Germinal center (tissue), 1 donor: ENCODE measurements around the gene ATP6V0E1.

Source experiments
- DNase-seq: peaks from one replicate; pipeline ENCODE4 v3.0.0; 2012; ENCODE audit warnings: mixed read lengths, low spot score

ATP6V0E1 gene

DNA sequence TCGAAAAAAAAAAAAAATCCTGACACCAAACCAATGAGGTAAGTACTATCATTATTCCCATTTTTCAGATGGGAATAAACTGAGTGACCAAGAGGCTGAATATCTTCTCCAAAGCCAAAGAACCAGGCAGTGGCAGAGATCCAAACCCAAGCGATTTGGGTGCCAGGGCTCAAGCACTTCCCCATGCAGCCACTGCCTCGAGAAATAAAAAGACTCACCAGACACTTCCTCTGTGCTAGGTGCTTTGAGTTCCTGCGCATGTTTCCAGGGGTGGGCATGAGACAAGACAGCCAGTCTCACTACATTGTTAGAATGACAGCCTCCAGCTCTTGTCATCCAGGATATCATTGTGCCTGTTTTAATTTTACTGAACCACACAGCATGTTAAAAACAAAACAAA is 26.6 kb upstream of the ATP6V0E1 start:
- no peak for DNase-seq

DNA sequence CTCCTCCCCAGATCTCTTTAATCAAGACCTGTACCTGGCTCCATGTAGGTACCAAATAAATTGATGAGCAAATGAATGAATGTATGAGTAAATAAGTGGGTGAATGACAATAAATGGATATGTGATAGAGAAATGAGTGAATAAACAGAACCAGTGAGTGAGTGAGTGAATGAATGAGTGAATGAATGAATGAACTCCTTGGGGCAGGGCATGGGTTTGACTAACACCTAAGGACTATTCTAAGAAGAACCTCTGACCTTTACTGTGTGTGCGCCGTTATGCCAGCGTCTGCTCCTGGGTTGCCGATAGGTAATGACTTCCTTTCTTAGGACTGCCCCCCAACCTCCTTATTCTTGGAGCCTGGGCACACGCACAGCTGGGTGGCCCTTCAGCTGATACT is 26.1 kb upstream of the ATP6V0E1 start:
- DNase-seq, result no peak

DNA sequence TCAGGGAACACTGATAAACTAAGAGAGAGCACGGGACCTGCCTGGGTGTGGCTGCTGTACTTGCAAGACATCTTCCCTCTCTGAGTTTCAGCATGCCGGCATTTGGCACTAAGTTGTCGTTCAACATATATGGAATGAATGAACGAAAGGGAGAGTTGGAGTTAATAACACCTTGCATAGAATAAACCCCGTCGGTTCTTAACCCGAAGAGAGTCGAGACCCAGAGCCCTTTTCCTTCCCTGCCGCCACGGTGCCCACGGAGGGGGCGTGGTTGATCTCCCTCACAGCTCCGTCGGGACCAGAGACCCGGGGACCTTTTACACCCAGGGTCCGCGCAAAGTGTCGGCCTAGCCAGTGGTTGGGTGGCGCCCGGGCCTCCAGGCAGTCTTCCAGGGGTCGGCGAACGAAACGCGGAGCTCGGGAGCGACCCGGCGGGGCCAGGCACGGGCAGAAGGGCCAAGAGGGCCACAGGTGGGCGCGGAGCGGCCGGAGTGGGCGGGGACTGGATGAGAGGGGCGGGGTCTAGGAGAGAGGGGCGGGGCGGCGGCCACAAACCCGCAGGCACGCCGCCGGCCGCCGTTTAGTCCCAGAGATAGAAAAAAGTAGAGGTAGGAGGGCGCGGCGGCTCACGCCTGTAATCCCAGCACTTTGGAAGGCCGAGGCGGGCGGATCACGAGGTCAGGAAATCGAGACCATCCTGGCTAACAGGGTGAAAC is 25.1 kb upstream of the ATP6V0E1 start:
- DNase-seq, result peak; percentile 90

DNA sequence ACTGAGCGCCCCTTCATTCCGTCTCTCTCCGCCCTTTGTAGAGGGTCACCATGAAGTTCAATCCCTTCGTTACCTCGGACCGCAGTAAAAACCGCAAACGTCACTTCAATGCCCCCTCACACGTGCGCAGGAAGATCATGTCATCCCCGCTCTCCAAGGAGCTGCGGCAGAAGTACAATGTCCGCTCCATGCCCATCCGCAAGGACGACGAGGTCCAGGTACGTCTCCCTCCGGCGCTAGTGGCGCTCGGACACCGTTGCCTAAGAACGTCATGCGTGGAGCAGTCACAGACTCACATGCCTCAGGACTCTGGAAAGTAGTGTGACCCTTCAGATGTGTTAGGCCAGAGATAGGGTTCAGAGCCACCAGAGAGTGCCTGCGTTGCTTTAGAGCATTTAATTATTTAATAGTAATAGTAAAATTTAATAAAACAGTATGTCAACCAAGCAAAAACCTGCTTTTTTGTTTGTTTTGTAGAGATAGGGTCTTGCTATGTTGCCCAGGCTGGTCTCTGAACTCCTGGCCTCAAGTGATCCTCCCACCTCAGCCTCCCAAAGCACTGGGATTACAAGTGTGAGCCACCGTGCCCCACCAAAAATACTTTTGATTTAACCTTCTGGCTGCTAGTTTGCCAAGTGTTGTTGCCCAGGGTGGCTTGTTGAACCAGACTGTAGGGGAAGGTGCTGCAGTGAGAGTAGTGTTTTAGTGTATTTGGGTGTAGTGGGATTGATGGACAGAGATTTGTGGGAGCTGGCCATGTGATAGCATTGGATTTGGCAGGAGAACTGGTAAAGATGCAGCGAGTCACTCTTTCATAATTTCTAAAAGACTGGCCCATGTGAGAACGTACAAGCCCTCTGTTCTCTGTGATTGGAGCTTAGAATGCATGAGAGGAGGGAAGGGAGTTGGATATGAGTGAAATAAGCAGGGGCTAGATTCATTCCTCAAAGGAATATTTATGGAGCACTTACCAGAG is 23.5 kb upstream of the ATP6V0E1 start:
- no peak for DNase-seq

DNA sequence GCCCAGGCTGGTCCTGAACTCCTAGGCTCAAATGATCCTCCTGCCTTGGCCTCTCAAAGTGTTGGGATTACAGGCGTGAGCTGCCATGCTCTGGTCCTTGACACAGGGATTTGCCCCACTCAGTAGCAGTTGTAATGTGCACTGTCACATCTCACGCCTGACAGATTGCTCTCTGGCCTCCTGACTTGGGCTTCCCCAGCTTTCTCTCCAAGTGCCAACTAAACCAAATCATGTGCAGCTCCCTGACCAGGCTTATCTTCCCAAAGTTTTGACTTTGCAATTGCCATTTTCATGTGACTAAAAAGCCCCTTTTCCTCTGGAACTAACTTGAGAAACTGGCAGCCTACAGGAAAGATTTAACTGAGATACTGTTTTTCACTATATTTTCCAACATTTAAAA is 13.7 kb upstream of the ATP6V0E1 start:
- no peak for DNase-seq

DNA sequence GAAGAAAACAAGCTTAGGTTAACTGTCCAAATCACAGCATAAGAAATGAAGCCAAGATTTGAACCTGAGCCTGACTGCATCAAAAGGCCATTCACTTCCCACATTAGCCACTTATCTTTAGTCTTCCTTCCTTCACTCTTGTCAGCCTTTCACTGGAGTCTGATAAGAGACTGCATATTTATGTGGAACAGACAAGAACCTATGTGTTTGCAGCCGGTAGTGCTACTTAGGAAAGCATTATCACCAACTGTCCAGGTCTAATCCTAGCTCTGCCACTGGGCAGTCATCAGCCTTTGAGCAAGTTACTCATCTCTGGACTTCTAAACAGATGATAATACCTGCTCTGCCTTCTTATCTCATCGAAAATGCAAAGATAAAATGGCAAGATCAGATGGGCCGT is 12.1 kb upstream of the ATP6V0E1 start:
- DNase-seq, result no peak

DNA sequence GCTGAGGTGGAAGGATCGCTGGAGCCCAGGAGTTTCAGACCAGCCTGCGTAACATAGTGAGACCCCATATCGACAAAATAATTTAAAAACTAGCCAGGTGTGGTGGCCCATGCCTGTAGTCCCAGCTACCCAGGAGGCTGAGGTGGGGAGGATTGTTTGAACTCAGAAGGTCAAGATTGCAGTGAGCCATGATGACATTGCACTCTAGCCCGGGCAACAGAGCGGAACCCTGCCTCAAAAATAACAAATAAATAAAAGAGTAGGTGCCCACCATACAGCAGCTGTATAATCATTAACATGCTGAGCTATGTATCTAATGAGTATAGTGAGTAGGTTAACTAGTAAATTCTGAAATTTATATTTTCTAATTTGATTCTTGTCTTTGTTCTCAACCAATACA is 11.0 kb upstream of the ATP6V0E1 start:
- DNase-seq, result no peak

DNA sequence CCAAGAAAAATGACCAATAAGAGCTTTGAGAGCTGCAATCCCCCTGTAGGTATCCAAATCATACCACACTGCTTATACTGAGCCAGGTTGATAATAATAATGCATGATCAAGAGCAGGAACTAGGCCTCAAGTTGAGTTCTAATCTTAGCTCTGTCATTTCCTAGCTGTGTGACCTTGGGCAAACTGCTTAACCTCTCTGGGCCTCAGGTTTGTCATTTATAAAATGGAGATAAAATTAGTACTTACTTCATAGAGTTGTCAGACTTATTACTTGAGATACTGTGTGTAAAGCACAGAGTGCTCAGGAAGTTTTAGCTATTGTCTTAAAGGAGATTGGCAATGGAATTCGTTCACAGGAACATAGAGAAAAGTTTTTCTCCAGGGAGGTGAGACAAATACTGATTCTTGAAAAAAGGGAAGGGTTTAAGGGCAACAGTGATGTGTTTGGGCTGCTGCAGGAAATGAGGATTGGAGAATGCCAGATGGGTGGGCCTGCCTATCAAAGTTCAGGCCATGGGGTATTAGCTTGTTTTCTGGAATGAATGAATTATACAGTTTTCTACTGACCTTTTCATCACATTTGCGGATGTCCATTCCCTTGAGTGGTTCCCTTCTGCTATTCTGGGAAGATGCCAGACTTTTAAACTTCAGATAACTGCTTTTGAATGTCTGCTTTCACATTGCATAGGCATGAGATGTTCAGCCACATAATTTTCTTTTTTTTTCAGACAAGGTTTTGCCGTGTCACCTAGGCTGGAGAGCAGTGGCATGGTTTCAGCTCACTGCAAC is 10.2 kb upstream of the ATP6V0E1 start:
- DNase-seq, result no peak

DNA sequence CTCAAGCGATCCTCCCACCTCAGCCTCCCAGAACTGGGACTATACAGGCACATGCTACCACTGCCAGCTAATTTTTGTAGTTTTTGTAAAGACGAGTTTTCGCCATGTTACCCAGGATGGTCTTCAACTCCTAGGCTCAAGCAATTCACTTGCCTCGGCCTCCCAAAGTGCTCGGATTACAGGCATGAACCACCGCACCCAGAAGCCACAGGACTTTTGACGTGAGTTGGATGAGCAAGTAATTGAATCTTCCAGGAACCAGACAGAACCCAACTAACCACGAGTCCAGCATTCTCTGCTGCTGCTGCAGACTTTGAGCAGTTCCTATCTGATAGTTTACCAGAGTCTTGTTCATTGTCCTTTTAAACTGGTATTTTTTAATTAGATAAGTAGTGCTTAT is 9.6 kb upstream of the ATP6V0E1 start:
- DNase-seq, result no peak

DNA sequence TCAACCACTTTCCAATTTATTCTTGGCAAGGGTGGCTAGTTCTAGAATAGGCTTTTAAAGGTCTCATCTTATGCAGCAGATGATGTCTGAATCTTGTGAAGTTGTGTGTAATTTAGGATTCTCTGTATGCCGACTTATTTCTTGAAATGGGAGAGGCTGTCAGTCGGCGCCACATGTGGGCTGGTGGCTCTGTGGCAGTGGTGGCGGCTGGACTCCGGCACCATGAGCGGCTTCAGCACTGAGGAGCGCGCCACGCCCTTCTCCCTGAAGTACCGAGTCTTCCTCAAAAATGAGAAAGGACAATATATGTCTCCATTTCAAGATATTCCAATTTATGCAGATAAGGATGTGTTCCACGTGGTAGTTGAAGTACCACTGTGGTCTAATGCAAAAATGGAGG is 8.3 kb upstream of the ATP6V0E1 start:
- DNase-seq, result no peak

DNA sequence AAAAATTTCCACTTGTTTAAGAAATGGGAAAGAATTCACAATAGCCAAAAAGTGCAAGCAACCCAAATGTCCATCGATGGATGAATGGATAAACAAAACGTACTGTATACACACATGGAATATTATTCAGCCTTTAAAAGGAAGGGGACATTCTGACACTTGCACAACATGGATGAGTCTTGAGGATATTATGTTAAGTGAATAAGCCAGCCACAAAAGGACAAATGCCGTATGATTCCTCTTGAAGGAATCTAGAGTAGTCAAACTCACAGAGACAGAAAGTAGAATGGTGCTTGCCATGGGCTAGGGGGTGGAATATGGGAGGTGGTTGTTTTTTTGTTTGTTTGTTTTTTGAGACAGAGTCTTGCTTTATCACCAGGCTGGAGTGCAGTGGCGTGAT is 3.8 kb upstream of the ATP6V0E1 start:
- DNase-seq, result no peak

DNA sequence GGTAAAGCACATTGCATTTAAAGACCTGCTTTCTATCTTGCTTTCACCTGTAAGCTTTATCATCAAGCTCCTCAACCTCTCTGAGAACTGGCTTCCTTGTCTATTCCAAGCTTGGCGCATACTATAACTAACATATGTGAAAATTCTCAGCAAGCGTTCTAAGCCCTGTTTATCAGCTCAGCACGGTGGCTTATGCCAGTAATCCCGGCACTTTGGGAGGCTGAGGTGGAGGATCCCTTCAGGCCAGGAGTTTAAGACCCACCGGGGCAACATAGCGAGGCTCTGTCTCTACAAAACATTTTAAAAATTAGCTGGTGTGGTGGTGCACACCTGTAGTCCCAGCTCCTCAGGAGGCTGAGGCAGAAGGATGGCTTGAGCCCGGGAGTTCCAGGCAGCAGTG is 1.6 kb upstream of the ATP6V0E1 start:
- DNase-seq, result no peak

DNA sequence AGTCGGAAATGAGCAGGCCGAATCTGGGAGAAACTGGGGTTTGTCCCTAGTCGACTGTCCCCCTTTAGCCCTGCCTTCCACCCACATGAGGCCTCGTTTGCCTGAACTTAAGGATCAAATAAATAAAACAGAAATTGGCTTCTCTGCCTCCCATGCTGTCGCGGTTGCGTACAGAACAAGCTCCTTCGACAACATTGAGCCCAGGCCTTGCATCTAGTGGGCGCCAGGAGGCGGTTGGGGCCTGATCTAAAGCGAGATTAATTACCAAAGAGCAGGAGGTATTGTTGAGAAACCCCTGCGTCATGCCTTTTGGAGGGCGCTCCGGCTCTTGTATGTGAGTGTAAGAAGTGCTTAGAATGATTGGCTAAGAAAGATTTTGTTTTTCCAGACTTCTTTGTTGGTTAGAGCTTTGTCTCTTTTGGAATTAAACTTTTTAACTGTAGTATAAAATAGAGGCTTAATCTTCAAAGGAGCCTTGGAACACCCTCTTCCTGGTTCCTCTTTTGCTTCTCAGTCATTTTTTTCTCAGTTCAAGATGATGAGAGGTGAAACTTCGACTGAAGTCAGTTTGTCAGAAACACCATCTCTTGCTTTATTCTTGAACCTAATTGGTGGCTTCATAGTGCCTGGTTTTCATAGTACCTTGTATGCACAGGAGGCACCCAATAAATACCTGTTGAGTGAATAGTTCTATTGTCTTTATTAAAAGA is 828 bp downstream of the ATP6V0E1 start:
- DNase-seq, result peak; percentile 76

DNA sequence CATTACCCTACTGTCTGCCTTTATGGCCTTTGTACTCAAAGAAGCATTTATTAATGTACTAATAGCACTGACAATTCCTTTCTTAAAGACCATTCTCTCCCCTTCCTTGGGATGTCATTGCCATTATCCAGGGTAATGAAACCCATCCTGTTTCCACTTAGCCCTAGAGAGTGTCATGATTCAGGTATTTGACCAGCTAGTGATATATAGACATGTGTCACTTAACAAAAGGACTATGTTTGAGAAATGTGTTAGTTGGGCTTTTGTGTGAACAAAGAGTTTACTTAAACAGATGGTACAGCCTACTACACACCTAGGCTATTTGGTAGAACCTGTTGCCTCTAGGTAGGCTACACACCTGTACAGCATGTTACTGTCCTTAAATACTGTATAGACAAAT is 2.0 kb downstream of the ATP6V0E1 start:
- no peak for DNase-seq

DNA sequence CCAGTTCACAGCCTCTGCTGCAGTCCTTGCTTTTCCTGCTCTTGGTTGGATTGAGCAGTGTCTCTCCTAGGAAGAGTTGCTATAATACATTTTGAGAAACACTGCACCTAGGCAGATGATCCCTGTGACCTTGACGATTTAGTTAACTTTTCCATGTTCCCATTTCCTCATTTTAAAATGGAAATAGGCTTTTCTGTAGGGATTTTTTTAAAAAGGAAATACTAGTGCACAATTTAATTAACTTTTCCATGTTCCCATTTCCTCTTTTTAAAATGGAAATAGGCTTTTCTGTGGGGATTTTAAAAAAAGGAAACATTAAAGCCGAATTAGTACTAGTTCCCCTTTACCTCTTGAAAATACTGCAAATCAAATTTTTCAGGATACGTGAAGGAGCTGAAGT is 4.7 kb downstream of the ATP6V0E1 start:
- DNase-seq, result no peak

DNA sequence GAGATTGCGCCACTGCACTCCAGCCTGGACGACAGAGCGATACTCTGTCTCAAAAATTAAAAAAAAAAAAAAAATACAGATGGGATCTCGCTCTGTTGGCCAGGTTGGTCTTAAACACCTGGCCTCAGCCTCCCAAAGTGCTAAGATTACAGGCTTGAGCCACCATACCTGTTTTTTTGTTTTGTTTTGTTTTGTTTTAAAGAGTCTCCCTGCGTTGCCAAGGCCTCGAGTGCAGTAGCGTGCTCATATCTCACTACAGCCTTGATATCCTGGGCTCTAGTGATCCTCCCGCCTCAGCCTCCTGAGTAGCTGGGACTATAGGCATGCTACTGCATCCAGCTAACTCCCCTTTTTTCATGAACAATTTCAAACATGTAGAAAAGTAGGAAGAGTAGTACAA is 7.2 kb downstream of the ATP6V0E1 start:
- DNase-seq, result no peak

DNA sequence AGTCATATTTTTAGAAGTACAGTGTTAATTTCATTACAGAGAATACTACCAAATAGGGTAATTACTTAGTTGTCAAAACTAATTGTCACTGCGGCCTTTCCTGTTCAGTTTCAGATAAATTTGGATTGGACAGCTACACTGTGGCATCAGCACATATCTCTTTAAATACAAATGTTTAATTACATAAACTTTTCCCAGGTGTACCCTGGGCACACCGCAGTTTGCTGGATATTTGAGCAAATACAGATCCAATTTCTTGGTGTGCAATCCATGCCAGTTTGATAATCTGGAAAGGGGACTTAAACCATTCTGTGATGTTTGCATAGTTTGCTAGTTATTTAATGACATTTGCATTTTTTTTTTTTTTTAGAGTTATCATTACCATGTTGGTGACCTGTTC is 10.8 kb downstream of the ATP6V0E1 start:
- DNase-seq, result no peak

DNA sequence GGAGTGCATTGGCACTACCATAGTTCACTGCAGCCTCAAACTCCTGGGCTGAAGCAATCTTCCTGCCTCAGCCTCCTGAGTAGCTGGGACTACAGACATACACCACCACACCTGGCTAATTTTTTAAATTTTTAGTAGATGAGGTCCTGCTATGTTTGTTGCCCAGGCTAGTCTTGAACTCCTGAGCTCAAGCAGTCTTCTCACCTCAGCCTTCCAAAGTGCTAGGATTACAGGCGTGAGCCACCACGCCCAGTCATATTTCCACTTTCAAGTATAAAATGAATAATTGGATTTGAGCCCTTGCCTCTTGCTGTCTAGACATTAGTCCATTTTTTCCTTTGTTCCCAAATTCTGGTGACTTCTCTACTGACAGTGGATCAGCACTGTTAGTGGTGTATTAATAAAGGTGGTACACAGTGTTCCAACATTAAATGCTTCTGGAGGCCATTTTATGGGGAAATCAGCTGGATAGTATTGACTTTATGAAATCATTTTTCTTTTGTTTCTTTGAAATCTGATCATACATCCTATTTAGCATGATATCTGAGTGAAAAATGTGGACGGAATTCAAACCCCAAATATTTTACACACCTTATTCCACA is 15.9 kb downstream of the ATP6V0E1 start:
- DNase-seq, result no peak

DNA sequence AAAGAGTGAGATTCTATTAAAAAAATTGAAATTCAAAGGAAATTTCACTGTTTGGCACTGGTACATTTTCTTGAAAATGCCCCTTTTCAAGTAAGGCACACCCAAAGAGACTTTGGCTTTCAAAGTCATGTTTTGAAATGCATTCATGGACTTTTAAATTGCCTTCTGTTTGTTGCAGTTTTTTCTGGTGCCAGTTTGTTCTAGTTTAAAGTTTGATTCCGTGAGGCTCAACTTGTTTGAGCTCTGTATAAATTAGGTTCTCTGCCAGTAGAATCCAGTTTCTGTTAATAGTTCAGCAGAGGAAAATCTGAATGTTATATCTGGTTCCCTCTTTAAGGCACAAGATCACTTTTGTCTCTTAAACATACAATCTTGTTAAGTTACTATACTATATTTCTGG is 16.4 kb downstream of the ATP6V0E1 start:
- no peak for DNase-seq

DNA sequence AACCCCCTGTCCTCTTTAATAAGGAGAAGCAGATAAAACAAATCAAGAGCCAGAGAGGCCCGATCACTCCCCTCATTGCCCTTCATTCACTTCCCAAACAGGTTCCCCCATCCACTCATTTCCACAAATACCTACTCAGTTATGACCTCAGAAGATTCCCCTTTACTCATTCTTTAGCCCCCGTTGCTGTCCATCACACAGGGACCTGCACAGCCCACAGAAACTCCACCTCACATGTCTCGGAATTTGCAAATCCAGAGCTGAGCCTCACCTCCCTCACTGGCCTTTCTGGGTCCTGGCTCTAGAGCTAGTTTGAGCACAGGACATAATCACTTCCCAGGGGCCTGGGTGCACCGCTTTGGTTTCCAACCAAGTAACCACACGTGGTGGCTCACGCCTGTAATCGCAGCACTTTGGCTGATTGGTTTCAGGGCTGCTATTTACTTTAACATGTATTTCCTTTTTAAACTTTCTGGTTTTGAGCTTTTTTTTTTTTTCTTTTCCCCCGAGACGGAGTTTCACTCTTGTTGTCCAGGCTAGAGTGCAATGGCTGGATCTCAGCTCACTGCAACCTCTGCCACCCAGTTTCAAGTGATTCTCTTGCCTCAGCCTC is 17.8 kb downstream of the ATP6V0E1 start:
- no peak for DNase-seq

DNA sequence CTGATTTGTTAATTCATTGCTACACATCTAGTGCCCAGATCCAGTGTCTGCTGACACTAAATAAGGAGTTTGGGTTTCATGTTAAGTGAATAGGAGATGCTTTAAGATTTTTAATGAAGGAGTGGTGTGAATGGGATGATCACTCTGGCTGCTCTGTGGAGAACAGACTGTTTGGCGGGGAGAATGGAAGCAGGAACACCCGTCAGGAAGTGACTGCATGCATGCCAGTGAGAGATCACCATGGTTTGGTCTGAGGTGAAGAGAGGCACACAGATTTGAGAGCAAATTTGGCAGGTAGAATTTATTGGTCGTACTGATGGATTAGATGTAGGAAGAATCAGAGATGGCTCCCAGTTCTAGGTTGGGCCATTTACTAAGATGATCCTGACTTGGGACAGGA is 19.8 kb downstream of the ATP6V0E1 start:
- DNase-seq, result no peak
